ENCODE measurements around the gene SGPL1.

The SGPL1 gene

GRCh38 chr10:70807556-70807955 is 8.2 kb upstream of the SGPL1 start:
- H3K27ac ChIP-seq, result no peak overlapping the region
- TF ChIP-seq, protein P1, sequence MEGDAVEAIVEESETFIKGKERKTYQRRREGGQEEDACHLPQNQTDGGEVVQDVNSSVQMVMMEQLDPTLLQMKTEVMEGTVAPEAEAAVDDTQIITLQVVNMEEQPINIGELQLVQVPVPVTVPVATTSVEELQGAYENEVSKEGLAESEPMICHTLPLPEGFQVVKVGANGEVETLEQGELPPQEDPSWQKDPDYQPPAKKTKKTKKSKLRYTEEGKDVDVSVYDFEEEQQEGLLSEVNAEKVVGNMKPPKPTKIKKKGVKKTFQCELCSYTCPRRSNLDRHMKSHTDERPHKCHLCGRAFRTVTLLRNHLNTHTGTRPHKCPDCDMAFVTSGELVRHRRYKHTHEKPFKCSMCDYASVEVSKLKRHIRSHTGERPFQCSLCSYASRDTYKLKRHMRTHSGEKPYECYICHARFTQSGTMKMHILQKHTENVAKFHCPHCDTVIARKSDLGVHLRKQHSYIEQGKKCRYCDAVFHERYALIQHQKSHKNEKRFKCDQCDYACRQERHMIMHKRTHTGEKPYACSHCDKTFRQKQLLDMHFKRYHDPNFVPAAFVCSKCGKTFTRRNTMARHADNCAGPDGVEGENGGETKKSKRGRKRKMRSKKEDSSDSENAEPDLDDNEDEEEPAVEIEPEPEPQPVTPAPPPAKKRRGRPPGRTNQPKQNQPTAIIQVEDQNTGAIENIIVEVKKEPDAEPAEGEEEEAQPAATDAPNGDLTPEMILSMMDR (conservative IDR thresholded peaks at IDR 0.05), result no peak

GRCh38 chr10:70809011-70809611 is 6.6 kb upstream of the SGPL1 start:
- TF ChIP-seq, protein P1 (conservative IDR thresholded peaks at IDR 0.05), result no peak
- H3K27ac ChIP-seq, result no peak overlapping the region

DNA sequence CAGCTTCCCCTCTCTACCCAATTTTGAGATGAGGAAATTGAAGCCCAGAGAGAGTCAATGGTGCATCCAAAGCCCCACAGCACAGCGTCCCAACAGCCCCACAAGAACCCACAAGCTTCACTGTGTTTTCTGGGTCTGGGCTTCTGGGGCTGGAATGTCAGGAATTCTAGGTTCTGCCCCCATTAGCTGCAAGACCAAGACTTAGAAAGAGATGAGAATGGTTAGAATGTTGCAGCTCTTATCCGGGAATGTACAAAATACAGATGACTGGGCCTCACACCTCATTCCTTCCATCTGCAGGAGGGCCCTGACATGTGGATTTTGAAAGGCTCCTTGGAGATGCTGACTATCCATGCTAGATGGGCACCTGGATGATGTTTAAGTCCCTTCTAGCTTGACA is 6.0 kb upstream of the SGPL1 start:
- TF ChIP-seq, protein P1 (conservative IDR thresholded peaks at IDR 0.05), result no peak

GRCh38 chr10:70810967-70811366 is 4.8 kb upstream of the SGPL1 start:
- TF ChIP-seq, protein P1 (conservative IDR thresholded peaks at IDR 0.05), result no peak
- H3K27ac ChIP-seq, result no peak overlapping the region

More for the DNA sequence above, 6.0 kb upstream of the SGPL1 start:
- H3K27ac ChIP-seq, result no peak overlapping the region

DNA sequence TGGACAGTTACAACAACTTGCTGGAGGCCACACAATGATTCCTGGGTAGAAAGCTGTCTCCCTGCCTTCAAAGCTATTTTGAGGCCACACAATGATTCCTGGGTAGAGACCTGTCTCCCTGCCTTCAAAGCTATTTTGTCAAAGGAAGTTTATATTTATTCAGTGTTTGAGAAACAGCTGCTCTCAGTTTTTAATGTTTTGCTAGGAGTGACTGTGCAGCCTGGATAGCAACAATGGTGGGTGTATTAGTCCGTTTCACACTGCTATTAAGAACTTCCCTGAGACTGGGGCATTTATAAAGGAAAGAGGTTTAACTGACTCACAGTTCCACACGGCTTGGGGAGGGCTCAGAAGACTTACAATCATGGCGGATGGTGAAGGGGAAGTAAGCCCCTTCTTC is 3.9 kb upstream of the SGPL1 start:
- TF ChIP-seq, protein P1 (conservative IDR thresholded peaks at IDR 0.05), result no peak
- no peak overlapping the region for H3K27ac ChIP-seq

- TF ChIP-seq, protein P1 (conservative IDR thresholded peaks at IDR 0.05), result no peak
- no peak overlapping the region for H3K27ac ChIP-seq
Measured at GRCh38 chr10:70812814-70813213, 2.9 kb upstream of the SGPL1 start.

GRCh38 chr10:70814126-70814525 is 1.6 kb upstream of the SGPL1 start:
- TF ChIP-seq, protein P1 (conservative IDR thresholded peaks at IDR 0.05), result no peak
- H3K27ac ChIP-seq, result no peak overlapping the region
